Tibial nerve (tissue), 4 donors: ENCODE results near the gene BICDL2. TPM values are rescaled to one million over a fixed set of nuclear protein-coding genes. Genes with fewer than 3 reads are reported as not detected.

Experiments
- DNase-seq, 2 donors: peaks; one replicate each; pipeline ENCODE4 v3.0.0-alpha.2; 2019; ENCODE audit warnings: low spot score in 2 of 2
- H3K27ac ChIP-seq, 4 donors: fragments of 200-600 bp; sonication (generic) in 3 of 4; one replicate each; pipeline ENCODE4 v1.5.1; 2017 to 2019; ENCODE audit warnings: mild to moderate bottlenecking in 1 of 4
- H3K27me3 ChIP-seq, 2 donors: fragments of 200-600 bp; sonication (generic) in 1 of 2; one replicate each; pipeline versions ENCODE4 v1.5.1 to v1.6.0; 2017 to 2019
- H3K36me3 ChIP-seq, 3 donors: fragments of 200-600 bp; sonication (generic); one replicate each; pipeline ENCODE4 v1.5.1; 2018 to 2019
- H3K4me1 ChIP-seq, 4 donors: fragments of 200-600 bp; sonication (generic) in 3 of 4; one replicate each; pipeline ENCODE4 v1.5.1; 2017 to 2019
- H3K4me3 ChIP-seq, 4 donors: fragments of 200-600 bp; sonication (generic) in 3 of 4; one replicate each; pipeline ENCODE4 v1.5.1; 2017 to 2019; ENCODE audit warnings: mild to moderate bottlenecking in 1 of 4, moderate library complexity in 1 of 4
- H3K9me3 ChIP-seq, 4 donors: fragments of 200-600 bp; sonication (generic) in 3 of 4; one replicate each; pipeline ENCODE4 v1.5.1; 2017 to 2019
- CTCF ChIP-seq, 5 experiments: fragments of 200-600 bp in 3 of 5; fragments of 450-650 bp in 2 of 5; sonication (generic) in 3 of 5; IDR thresholded peaks; one replicate each; pipeline ENCODE4 v1.5.1; 2016 to 2019; ENCODE audit warnings: antibody characterized with exemption in 5 of 5, mild to moderate bottlenecking in 3 of 5, moderate library complexity in 2 of 5
- EP300 ChIP-seq, 2 donors: sonication (generic); formaldehyde crosslinking; IDR thresholded peaks; one replicate each; pipeline ENCODE4 v1.6.1; 2017; ENCODE audit warnings: antibody characterized with exemption in 2 of 2, mild to moderate bottlenecking in 1 of 2
- POLR2A ChIP-seq, 2 donors: fragments of 450-650 bp; IDR thresholded peaks; one replicate each; pipeline ENCODE4 v1.6.1; 2017; ENCODE audit warnings: antibody characterized with exemption in 2 of 2, mild to moderate bottlenecking in 2 of 2, moderate library complexity in 2 of 2
- WGBS, 2 donors: methylation state at CpG; one replicate each; pipeline ENCODE4 v1.1.5; 2018; 5-methylcytosine and 5-hydroxymethylcytosine counted together
- small RNA-seq: library from RNA; depleted of rRNA; stranded (forward); fragments of <200 nt; gene quantifications from one replicate; pipeline ENCODE3, GENCODE V24; 2016
- total RNA-seq, 4 donors: library from RNA; depleted of rRNA; stranded (reverse); fragments of >200 nt; gene quantifications; one replicate each; pipeline ENCODE4 v1.1.0, GENCODE V29; 2016

Gene BICDL2
- total RNA-seq, 4 donors from 2014 or later, result not detected

- peak overlapping the region in 1 of 4 donors; percentile 90 for H3K27ac ChIP-seq
- TF ChIP-seq POLR2A (IDR thresholded peaks at IDR 0.05) (no peak), CTCF (IDR thresholded peaks at IDR 0.05) (no peak), EP300 (IDR thresholded peaks at IDR 0.05) (no peak)
- no peaks in the 10 kb centered on the region for H3K9me3 ChIP-seq
- 2 to 3% methylated on average over 30 to 34 of the region's 43 CpGs for WGBS, 2 donors
- peaks cover 0 to 25% of the 10 kb centered on the region in 2 donors for H3K27me3 ChIP-seq
- peaks cover 0 to 37% (median 19%) of the 10 kb centered on the region in 4 donors for H3K4me1 ChIP-seq
- no peak for DNase-seq
- peaks cover 0 to 1% (median 0%) of the 10 kb centered on the region in 3 donors for H3K36me3 ChIP-seq
- peak overlapping the region; percentile 61 to 93 (median 88) for H3K4me3 ChIP-seq
These were observed 57.0 kb downstream of the BICDL2 start for GRCh38 chr16:2979669-2980226.

Small RNA genes within 50 kb of the gene (small RNA-seq; reads per million reads assigned to genes)
- gene LINC00514, result not detected
- gene RNU1-22P, result not detected

Other genes starting within 250 kb of the BICDL2 start
- not detected for gene PRSS33, start 249.4 kb downstream of the BICDL2 start, total RNA-seq
- gene PRSS41, start 238.5 kb downstream of the BICDL2 start, total RNA-seq, result not detected
- not detected for gene PRSS21, start 219.7 kb downstream of the BICDL2 start, total RNA-seq
- not detected for gene ZG16B, start 206.6 kb downstream of the BICDL2 start, total RNA-seq
- not detected for gene PRSS22, start 178.8 kb downstream of the BICDL2 start, total RNA-seq
- gene FLYWCH2, start 153.7 kb downstream of the BICDL2 start, total RNA-seq, result 10 to 100 TPM; 66.2 to 76.8 (median 72.8) TPM
- 10 to 100 TPM; 65.1 to 74.9 (median 68.7) TPM for gene FLYWCH1, start 125.0 kb downstream of the BICDL2 start, total RNA-seq
- gene KREMEN2, start 72.7 kb downstream of the BICDL2 start, total RNA-seq, result not detected
- 10 to 100 TPM in 1 of 4 donors, 1 to 10 TPM in 3; 5.1 to 15.0 (median 7.9) TPM for gene PAQR4, start 67.6 kb downstream of the BICDL2 start, total RNA-seq
- gene PKMYT1, start 56.5 kb downstream of the BICDL2 start, total RNA-seq, result 1 to 10 TPM in 2 of 4 donors, under 1 TPM in 2; 0.60 to 1.6 (median 1.1) TPM
- under 1 TPM in 1 of 4 donors, not detected in 3; 0.30 TPM for gene CLDN9, start 24.0 kb downstream of the BICDL2 start, total RNA-seq
- gene CLDN6, start 18.8 kb downstream of the BICDL2 start, total RNA-seq, result not detected
- gene TNFRSF12A, start 16.6 kb downstream of the BICDL2 start, total RNA-seq, result 10 to 100 TPM in 2 of 4 donors, 1 to 10 TPM in 2; 2.4 to 47.4 (median 11.5) TPM
- gene HCFC1R1, start 13.0 kb downstream of the BICDL2 start, total RNA-seq, result 10 to 100 TPM; 17.7 to 46.9 (median 38.5) TPM
- gene THOC6, start 12.9 kb downstream of the BICDL2 start, total RNA-seq, result 10 to 100 TPM; 12.2 to 28.5 (median 18.0) TPM
- gene MMP25, start 9.6 kb upstream of the BICDL2 start, total RNA-seq, result under 1 TPM in 2 of 4 donors, not detected in 2; under 0.01 to 0.42 TPM
- 10 to 100 TPM in 3 of 4 donors, 1 to 10 TPM in 1; 4.2 to 32.9 (median 21.7) TPM for gene IL32, start 28.7 kb upstream of the BICDL2 start, total RNA-seq
- not detected for gene ZSCAN10, start 62.4 kb upstream of the BICDL2 start, total RNA-seq
- gene ZNF205, start 75.6 kb upstream of the BICDL2 start, total RNA-seq, result 10 to 100 TPM; 19.4 to 29.2 (median 21.5) TPM
- gene ZNF213, start 98.1 kb upstream of the BICDL2 start, total RNA-seq, result 10 to 100 TPM in 1 of 4 donors, 1 to 10 TPM in 3; 7.7 to 17.1 (median 8.9) TPM
- not detected for gene OR1F1, start 151.3 kb upstream of the BICDL2 start, total RNA-seq
- gene ZNF200, start 198.2 kb upstream of the BICDL2 start, total RNA-seq, result 10 to 100 TPM in 1 of 4 donors, 1 to 10 TPM in 3; 5.2 to 10.2 (median 9.1) TPM
- 1 to 10 TPM in 2 of 4 donors, under 1 TPM in 2; 0.39 to 8.1 (median 1.1) TPM for gene MEFV, start 219.7 kb upstream of the BICDL2 start, total RNA-seq
- gene ZNF263, start 246.5 kb upstream of the BICDL2 start, total RNA-seq, result 10 to 100 TPM; 37.3 to 66.0 (median 55.5) TPM